HG02678 (cell line): ENCODE measurements around the gene RHOA.
"Not testable (repeated sequence)": the region's sequence is repeated elsewhere in the genome, so short reads cannot be mapped to it uniquely, and the experiment has no call there.

ENCODE experiments used
- ATAC-seq: cut with Tn5 transposase; IDR thresholded peaks from one replicate; pipeline ENCODE4 v1.9.1; 2021; ENCODE audit warnings: mild to moderate bottlenecking, moderate library complexity; ENCODE audit not compliant: unreplicated experiment

The RHOA gene

GRCh38 chr3:49333091-49333490 is 78.7 kb downstream of the RHOA start:
- ATAC-seq, result no peak

DNA sequence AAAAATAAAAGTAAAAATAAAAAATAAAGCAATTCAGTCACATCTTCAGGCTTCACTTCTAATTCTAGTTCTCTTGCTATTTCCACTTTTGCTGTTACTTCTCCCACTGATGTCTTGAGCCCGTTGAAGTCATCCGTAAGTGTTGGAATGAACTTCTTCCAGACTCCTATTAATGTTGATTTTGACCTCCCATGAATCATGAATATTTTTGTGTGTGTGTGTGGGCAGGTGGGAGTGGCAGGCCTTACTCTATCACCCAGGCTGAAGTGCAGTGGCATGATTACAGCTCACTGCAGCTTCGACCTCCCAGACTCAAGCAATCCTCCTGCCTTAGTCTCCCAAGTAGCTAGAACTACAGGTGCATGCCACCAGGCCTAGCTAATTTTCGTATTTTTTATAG is 82.6 kb downstream of the RHOA start:
- no peak for ATAC-seq

GRCh38 chr3:49328350-49328749 is 83.4 kb downstream of the RHOA start:
- ATAC-seq, result not testable (repeated sequence)

DNA sequence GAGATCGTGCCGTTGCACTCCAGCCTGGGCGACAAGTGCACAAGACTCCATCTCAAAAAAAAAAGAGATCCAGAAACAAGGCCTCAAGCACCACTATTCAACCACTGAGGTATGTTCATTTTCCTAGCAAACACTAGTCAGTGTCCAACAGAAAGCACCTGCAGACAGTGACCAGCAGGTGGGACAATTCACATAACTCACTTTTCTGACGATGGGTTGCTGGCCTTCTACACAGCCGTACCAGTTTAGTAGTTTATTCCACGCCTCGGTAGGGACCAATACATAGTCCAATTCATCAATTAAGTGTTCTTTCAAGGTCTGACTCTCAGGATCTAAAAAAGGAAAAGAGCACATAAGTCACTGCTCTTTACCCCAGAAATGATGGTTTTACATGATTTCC is 84.3 kb downstream of the RHOA start:
- ATAC-seq, result no peak

DNA sequence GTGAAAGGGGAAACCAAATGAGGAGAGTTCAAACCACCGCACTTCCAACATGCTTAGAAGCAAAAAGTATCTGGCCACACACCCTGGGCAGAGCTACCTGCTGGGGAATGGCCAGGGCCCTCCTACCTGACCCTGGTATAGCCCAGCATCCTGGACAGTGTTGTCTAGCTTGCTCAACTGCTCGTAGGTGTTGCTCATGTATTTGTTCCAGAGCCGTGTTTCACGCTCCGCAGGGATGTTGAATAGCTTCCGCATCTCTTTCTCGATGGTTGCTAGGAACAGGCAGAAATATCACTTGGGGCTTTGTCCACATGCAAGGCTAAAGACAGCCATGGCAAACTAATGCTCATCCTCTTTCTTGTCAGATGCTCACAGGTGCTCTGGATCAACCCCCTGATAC is 87.0 kb downstream of the RHOA start:
- no peak for ATAC-seq

GRCh38 chr3:49316696-49317457 is 94.9 kb downstream of the RHOA start:
- ATAC-seq, result no peak

DNA sequence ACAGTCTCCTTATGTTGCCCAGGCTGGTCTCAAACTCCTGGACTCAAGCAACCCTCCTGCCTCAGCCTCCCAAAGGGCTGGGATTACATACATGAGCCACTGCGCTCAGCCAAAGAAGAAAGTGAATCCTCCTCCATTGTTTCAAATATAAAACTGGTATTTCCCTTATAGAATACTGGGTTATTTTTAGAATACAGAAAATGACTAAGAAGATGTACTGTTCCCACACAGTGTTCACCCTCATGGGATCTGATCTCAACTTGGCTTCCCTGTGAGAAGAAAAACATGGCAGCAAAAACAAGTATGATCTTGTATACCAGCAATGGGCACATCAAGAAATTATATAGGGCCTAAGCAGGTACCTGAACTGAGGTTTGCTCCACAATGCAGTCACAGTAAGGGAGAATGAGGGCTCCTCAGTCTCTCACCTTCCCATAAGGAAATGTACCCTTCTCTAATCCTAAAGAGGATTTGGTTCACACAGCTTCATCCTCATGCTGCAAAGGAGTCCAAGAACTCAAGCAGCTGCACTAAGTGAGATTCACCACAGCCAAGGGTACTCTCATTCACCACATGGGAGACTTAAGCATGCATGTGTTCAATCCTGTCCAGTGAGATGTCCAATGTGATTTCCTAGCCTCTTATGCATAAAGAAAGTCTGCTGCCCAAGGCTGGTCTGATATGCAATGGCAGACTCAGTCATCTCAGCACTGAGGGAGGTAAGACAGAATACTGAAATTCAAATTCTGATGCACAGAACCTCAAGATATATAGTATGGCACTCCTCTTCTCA is 97.7 kb downstream of the RHOA start:
- ATAC-seq, result no peak

- no peak for ATAC-seq
Observed at GRCh38 chr3:49311283-49311682, 100.5 kb downstream of the RHOA start.

DNA sequence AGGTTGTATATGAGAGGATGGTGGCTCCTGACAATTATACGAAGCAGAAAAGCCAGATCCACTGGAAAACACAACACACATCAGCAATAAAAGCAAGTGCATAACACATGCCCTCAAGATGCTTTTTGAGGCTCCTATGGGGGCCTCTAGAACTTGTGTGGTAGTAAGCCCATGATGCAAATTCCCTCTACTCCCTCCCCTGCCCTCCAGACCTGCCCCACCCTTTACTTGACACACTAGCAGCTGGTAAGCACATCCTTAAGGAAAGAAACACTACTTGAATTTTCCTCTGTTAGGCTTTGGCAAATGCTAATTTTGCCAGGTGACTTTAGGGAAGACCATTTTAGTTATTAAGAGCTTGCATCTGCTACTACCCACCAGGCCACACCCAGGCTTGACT is 101.1 kb downstream of the RHOA start:
- ATAC-seq, result no peak
